Measurements from ENCODE around the gene ARRDC2. TPM values are rescaled to one million over a fixed set of nuclear protein-coding genes. Genes with fewer than 3 reads are reported as not detected.
A peak's percentile ranks its signal among the peaks of the same experiment; 100 is the strongest.

ARRDC2 gene
- total RNA-seq, 1 donor from 2014 or later = 4.7 TPM

- Histone ChIP-seq H2AFZ (replicated peaks) (no peak overlapping the region), H4K20me1 (ENCODE audit: low read depth) (no peaks in the 10 kb centered on the region)
These were observed 30.9 kb upstream of the ARRDC2 start for GRCh38 chr19:17977021-17977420.

GRCh38 chr19:17977488-17977887, 30.5 kb upstream of the ARRDC2 start:
- Mint-ChIP-seq H3K4me3 (no peak overlapping the region), H3K27ac (peak overlapping the region; percentile 7), H3K4me1 (peaks cover 10% of the 10 kb centered on the region), H3K9me3 (no peaks in the 10 kb centered on the region), H3K27me3 (ENCODE audit: insufficient read depth, low read depth) (peaks cover 8% of the 10 kb centered on the region), H3K36me3 (peaks cover 2% of the 10 kb centered on the region)
- Histone ChIP-seq H3K36me3 (no peaks in the 10 kb centered on the region), H3K79me2 (ENCODE audit: low read depth) (no peaks in the 10 kb centered on the region), H3K4me2 (no peak overlapping the region), H3K9ac (no peak overlapping the region), H3K27ac (no peak overlapping the region), H3F3A (ENCODE audit: low read depth) (no peaks in the 10 kb centered on the region), H3K27me3 (no peaks in the 10 kb centered on the region), H4K20me1 (ENCODE audit: low read depth) (no peaks in the 10 kb centered on the region), H3K9me3 (ENCODE audit: low read depth) (no peaks in the 10 kb centered on the region), H3K4me3 (no peak overlapping the region), H3K4me1 (no peaks in the 10 kb centered on the region), H2AFZ (replicated peaks) (no peak overlapping the region)
- DNase-seq (ENCODE audit: low spot score) = no peak
- TF ChIP-seq EZH2phosphoT487 (IDR thresholded peaks at IDR 0.05) (no peak), CTCF (IDR thresholded peaks at IDR 0.05) (no peak), EZH2 (IDR thresholded peaks at IDR 0.05) (no peak)

More at GRCh38 chr19:17977021-17977420, 30.9 kb upstream of the ARRDC2 start:
- DNase-seq (ENCODE audit: low spot score) = no peak
- no peaks in the 10 kb centered on the region for H3K27me3 ChIP-seq
- H3K9me3 ChIP-seq (ENCODE audit: low read depth) = no peaks in the 10 kb centered on the region
- H3K4me3 ChIP-seq = no peak overlapping the region
- no peaks in the 10 kb centered on the region for H3F3A ChIP-seq (ENCODE audit: low read depth)
- no peaks in the 10 kb centered on the region for H3K4me1 ChIP-seq
- Mint-ChIP-seq H3K4me3 (no peak overlapping the region), H3K9me3 (no peaks in the 10 kb centered on the region), H3K27ac (no peak overlapping the region), H3K27me3 (ENCODE audit: insufficient read depth, low read depth) (peaks cover 8% of the 10 kb centered on the region), H3K36me3 (peaks cover 2% of the 10 kb centered on the region), H3K4me1 (peaks cover 14% of the 10 kb centered on the region)
- TF ChIP-seq EZH2 (IDR thresholded peaks at IDR 0.05) (no peak), CTCF (IDR thresholded peaks at IDR 0.05) (no peak), EZH2phosphoT487 (IDR thresholded peaks at IDR 0.05) (no peak)
- no peaks in the 10 kb centered on the region for H3K36me3 ChIP-seq
- H3K4me2 ChIP-seq = no peak overlapping the region
- no peak overlapping the region for H3K9ac ChIP-seq
- H3K27ac ChIP-seq = no peak overlapping the region
- no peaks in the 10 kb centered on the region for H3K79me2 ChIP-seq (ENCODE audit: low read depth)

GRCh38 chr19:17981611-17982010, 26.4 kb upstream of the ARRDC2 start:
- Histone ChIP-seq H3K27ac (no peak overlapping the region), H3K4me3 (no peak overlapping the region), H3K36me3 (no peaks in the 10 kb centered on the region), H4K20me1 (ENCODE audit: low read depth) (no peaks in the 10 kb centered on the region), H3K27me3 (no peaks in the 10 kb centered on the region), H3K9ac (no peak overlapping the region), H3K79me2 (ENCODE audit: low read depth) (no peaks in the 10 kb centered on the region), H3F3A (ENCODE audit: low read depth) (no peaks in the 10 kb centered on the region), H3K4me2 (no peak overlapping the region), H3K4me1 (no peaks in the 10 kb centered on the region), H2AFZ (replicated peaks) (no peak overlapping the region), H3K9me3 (ENCODE audit: low read depth) (no peaks in the 10 kb centered on the region)
- no peaks in the 10 kb centered on the region for H3K36me3 Mint-ChIP-seq
- no peak overlapping the region for H3K4me3 Mint-ChIP-seq
- no peak overlapping the region for H3K27ac Mint-ChIP-seq
- DNase-seq (ENCODE audit: low spot score) = no peak
- TF ChIP-seq EZH2 (IDR thresholded peaks at IDR 0.05) = no peak
- no peak for TF ChIP-seq CTCF (IDR thresholded peaks at IDR 0.05)
- TF ChIP-seq EZH2phosphoT487 (IDR thresholded peaks at IDR 0.05) = no peak
- peaks cover 5% of the 10 kb centered on the region for H3K4me1 Mint-ChIP-seq
- H3K27me3 Mint-ChIP-seq (ENCODE audit: insufficient read depth, low read depth) = peaks cover 4% of the 10 kb centered on the region
- no peaks in the 10 kb centered on the region for H3K9me3 Mint-ChIP-seq
